Measurements from ENCODE around the gene MSLN. TPM values are rescaled to one million over a fixed set of nuclear protein-coding genes. Genes with fewer than 3 reads are reported as not detected.

Gene MSLN
- total RNA-seq, 4 donors from 2014 or later: 1.1 to 4.3 (median 4.0) TPM; not detected in 1

DNA sequence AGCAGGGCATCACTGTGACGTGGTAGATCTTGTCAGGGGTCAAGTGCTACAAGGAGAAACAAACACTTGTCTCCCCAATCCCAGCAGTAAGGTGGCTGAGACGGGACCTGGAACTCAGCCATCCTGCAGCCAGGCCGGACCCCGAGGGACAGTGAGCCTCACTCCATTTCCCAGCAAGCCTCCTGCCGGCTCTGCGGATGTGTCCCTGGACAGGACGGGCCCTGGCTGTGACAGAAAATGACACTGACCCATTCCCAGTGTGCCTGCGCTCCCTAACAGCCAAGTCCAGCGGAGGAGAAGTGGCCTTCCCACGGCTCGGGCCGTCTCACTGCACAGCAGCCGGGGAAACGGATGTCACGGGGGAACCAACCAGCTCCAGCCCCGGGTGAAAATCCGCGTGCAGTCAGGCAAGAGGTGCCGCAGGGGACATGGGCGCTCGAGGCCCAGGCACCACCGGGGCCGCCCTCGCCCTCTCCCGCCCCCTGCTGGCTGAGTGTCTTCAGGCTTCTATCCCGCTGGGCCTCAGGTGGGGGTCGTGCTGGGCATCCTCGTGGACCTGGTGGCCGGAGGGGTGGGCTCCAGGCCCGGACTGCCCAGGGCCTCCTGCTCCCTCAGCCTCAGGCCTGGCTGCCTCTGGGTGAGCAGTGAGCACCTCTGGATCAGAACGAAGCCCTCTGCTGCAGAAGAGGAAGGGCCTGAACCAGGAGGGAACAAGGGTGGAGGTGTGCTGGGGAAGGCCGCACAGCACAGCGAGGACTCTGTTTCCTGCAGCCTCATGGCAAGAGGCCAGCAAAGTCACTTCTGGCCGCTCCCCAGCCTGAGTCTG, 26.9 kb upstream of the MSLN start:
- no peak for DNase-seq (ENCODE audit: low spot score in 2 of 2)
- intact Hi-C loops (cut with DNase I; ENCODE audit: low total_unique reads): no loop called here
- WGBS, 2 donors: 85 to 91% methylated on average over 28 to 34 of the region's 34 CpGs
- TF ChIP-seq POLR2A (IDR thresholded peaks at IDR 0.05) (no peak), CTCF (IDR thresholded peaks at IDR 0.05) (no peak)
- H3K4me3 ChIP-seq (ENCODE audit: low read depth, poor library complexity, severe bottlenecking): no peak overlapping the region

GRCh38 chr16:734208-734980, 26.1 kb upstream of the MSLN start:
- DNase-seq (ENCODE audit: low spot score in 2 of 2): no peak

DNA sequence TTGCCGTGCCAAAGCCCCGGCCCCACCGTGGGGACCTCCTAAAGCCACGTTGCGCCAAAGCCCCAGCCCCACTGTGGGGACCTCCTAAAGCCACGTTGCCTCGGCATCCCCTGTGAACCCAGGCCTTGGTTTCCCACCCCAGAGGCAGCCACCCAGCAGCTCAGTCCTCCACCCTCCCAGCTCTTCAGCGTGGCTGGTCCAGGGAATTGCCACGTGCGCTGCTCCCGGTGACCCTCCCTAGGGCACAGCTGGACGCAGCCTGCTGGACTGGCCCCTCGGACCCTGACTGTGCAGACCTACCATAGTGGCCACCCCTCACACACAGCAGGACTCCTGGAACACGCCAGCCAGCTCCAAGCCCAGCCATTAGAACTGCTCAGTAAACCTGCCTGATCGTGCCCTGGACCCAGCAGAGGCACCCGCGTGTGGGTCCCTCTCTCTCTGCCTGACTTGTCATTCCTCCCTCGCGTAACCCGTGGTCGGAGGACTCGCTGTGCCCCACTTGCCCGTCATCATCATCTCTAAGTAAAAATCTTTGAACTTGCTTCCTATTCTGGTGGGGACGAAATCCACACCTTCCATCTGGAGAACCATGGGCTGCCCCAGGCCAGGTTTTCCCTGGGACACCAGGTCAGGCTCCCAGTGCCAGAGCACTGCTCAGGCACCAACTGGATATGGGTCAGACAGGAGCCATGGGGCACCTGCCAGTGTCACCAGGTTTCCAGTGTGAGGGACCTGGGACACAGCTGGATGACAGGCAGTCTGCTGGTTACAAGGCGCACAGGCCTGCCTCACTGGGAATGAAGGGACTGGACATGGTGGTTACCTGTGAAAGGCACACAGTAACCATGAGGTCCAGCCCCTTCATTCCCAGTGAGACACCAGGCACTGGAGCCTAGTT, 25.3 kb upstream of the MSLN start:
- no peak overlapping the region for H3K4me3 ChIP-seq (ENCODE audit: low read depth, poor library complexity, severe bottlenecking)
- DNase-seq (ENCODE audit: low spot score in 2 of 2): no peak
- TF ChIP-seq POLR2A (IDR thresholded peaks at IDR 0.05) (no peak), CTCF (IDR thresholded peaks at IDR 0.05) (no peak)
- WGBS, 2 donors: 93 to 94% methylated on average over 25 of the region's 25 CpGs
- intact Hi-C loops (cut with DNase I; ENCODE audit: low total_unique reads): no loop called here

More at GRCh38 chr16:734208-734980, 26.1 kb upstream of the MSLN start:
- intact Hi-C loops (cut with DNase I; ENCODE audit: low total_unique reads): no loop called here
- TF ChIP-seq POLR2A (IDR thresholded peaks at IDR 0.05) (no peak), CTCF (IDR thresholded peaks at IDR 0.05) (no peak)
- WGBS, 2 donors: 89 to 91% methylated on average over 49 of the region's 49 CpGs
- H3K4me3 ChIP-seq (ENCODE audit: low read depth, poor library complexity, severe bottlenecking): no peak overlapping the region

- 87 to 93% methylated on average over 13 of the region's 13 CpGs for WGBS, 2 donors
- intact Hi-C loops (cut with DNase I; ENCODE audit: low total_unique reads): no loop called here
These were observed 24.5 kb upstream of the MSLN start for GRCh38 chr16:735982-736453.

More at GRCh38 chr16:735982-736453, 24.5 kb upstream of the MSLN start:
- H3K4me3 ChIP-seq (ENCODE audit: low read depth, poor library complexity, severe bottlenecking): no peak overlapping the region
- DNase-seq (ENCODE audit: low spot score in 2 of 2): no peak
- no peak for TF ChIP-seq POLR2A (IDR thresholded peaks at IDR 0.05)
- TF ChIP-seq CTCF (IDR thresholded peaks at IDR 0.05): no peak

Measured in lower leg skin (tissue), 4 donors.